HG03565 (cell line): ENCODE results near the gene RORC.

Experiments
- ATAC-seq: cut with Tn5 transposase; IDR thresholded peaks from one replicate; pipeline ENCODE4 v1.9.1; 2021; ENCODE audit warnings: mild to moderate bottlenecking, moderate library complexity; ENCODE audit not compliant: unreplicated experiment

The RORC gene

DNA sequence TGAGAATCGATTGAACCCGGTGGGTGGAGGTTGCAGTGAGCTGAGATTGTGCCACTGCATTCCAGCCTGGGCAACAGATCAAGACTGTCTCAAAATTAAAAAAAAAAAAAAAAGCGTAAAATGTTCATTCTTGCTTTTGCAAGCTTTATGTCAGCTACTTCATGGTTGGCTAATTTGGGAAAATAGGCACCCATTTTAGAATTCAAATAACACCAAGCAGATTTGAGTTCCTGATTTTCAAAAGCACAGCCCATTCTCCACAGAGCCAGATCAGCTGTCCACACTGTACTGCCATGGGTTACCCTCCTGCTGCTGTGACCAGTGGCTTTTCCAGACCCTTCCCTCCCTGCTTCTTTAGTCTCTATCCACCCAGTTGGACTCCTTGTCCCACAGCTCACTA is 17.5 kb upstream of the RORC start:
- no peak for ATAC-seq

DNA sequence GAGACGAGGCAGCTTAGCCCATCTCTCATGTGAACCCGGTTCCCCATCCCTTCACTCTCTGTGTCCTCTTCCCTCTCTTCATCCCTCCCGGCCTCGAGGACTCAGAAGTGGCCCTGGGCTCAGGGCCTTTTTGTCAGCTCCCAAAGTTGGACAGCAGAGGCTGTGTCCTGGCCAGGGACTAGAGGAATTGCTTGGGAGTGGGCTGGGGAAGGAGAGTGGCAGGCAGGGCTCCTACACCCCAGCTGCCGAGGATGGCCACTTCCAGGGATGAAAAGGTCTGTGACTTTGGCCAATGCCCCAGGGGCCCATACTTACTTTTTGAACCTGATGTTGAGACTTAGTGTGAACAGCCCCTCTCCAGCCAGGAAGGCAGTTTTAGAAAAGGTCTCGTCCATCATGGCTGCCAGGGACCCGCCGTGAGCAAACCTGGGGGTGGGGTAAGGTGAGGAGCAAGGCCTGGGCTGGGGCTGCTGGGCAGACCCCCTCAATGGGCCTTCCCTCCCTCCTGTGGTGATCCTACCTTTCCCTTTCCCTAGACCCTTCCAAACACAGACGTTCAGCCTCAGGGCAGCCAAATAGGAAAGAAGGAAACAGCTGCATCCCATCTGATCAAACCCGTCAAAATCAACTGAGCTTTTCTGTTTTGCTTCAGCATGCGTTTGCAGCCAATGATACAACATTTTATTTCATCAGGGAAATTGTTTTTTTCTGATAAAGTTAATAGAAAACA is 16.4 kb upstream of the RORC start:
- no peak for ATAC-seq

- ATAC-seq: no peak
Observed at GRCh38 chr1:151846686-151847237, 15.2 kb upstream of the RORC start.

GRCh38 chr1:151846062-151846568 is 14.5 kb upstream of the RORC start:
- ATAC-seq: no peak

- no peak for ATAC-seq
Observed at GRCh38 chr1:151843398-151843797, 11.8 kb upstream of the RORC start.

GRCh38 chr1:151841141-151841540 is 9.5 kb upstream of the RORC start:
- ATAC-seq: no peak

- no peak for ATAC-seq
Observed at GRCh38 chr1:151840421-151840820, 8.8 kb upstream of the RORC start.

DNA sequence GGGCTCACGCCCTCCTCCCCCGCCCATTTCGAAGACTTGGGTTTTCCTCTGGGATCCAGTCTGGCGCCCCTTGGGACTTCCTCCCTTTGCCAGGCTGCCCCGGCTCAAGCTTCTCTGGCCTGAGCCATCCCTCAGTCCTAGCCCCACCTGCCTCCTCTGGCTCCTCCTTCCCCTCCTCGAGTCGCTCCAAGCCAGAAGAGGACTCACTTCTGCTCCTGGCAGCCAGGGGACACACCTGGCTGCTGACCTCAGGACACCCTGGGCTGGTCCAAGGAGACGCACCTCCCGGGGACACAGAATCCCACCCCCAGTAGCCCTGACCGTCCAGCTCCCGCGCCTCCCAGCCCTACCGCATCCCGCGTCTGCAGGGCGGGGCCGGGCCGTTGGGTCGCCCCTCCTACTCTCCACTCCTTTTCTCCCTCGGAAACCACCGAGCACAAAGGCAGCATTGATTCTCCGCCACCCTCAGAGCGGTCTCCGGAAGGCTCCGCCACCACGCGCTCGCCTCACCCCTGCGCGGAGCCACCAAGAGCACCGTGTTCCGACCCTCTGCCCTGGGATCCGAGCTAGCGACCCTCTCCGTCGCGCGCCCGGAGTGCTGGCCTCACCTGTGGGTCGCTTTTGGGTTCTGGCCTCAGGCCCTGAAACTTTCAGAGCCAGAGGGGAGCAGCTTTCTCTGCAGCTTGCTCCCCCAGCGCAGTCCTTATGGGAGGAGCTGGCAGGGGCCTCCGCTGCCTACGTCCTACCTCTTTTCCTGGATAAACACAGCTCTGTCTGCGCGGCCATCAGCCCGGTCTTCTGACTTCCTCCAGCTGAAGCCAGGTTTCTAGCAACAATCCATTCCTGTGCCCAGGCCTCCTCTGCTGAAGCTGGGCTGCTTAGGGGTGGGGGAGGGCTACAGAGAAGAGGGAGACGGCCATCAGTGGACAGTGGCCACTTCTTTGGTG is 8.1 kb upstream of the RORC start, which contains the start of gene C2CD4D:
C2CD4D (minus strand) TSS at position 364 of the 947 bp plus-strand sequence. CDS start 831 bp downstream, outside the sequence.
- no peak for ATAC-seq

GRCh38 chr1:151839082-151839412 is 7.4 kb upstream of the RORC start:
- no peak for ATAC-seq

DNA sequence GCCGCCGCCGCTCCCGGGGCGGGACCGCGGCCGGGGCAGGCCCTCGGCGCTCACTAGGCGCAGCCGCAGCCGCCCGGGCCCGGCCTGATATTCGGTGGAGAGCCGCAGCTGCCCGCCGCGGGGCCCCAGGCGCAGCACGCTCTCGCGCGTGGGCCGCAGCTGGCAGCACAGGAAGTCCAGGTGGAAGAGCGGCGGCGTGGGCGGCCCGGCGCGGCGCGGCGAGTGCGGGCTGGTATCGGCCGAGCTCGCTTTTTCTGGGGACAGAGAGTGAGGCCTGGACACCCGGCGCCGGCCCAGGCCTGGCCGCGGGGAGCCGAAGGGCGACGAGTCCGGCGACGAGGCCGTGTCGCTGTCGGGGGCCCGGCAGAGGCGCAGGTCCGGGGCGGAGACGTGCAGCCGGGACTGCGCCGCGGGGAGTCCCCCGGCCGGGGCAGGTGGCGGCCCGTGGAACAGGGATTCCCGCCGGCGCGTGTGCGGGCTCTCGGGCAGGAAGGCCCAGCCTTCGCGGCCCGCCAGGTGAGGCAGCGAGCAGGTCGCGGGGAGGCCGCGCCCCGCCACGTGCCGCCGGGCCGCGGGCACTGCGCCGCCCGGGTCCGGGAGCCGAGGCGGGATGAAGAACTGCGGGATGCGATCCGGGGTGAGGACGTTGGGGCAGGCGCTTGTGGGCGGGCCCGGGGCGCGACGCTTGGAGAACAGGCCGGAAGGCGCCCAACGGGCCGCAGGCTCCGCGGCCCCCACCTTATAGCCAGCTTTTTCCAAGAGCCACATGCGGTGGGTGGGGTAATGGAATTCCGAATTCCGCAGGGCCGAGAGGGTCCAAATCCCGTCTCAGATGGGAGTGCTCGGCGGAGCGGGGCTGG is 6.8 kb upstream of the RORC start:
- ATAC-seq: no peak

- no peak for ATAC-seq
Observed at GRCh38 chr1:151837884-151838221, 6.3 kb upstream of the RORC start.

- ATAC-seq: no peak
Observed at GRCh38 chr1:151837197-151837596, 5.6 kb upstream of the RORC start.

- no peak for ATAC-seq
Observed at GRCh38 chr1:151835596-151835995, 4.0 kb upstream of the RORC start.

- no peak for ATAC-seq
Observed at GRCh38 chr1:151834239-151834638, 2.6 kb upstream of the RORC start.

- no peak for ATAC-seq
Observed at GRCh38 chr1:151833172-151833900, 1.7 kb upstream of the RORC start.

DNA sequence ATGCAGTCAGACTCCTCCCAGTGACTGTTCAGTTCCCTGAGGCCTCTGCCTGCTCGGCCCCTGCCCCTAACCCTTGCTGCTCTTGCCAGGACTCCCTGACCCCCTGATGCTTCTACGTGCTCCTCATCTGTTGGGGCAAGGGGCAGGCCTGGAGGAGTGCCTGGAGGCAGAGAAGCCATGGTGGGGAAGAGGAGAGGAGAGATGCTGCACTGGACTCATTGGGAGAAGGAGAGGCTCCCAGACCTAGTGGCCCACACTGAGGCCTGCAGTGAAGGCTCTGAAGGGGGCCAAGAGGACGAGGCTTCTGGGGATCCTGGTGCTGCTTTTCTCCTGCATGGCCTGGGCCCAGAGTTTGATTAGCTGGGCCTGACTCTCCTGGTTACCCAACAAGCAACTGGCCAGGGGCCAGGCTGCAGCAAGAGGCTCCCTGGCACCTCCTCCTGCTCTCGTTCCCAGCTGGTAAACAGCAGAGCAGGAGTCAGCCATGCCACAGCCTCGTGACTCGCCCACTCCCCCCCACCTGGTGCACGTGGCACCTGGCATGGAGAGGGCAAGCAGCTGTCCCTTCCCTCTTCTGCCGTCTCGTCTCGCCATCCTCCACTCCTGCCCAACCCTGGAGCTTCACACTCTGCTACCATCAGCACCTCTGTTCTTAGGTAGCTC is 847 bp upstream of the RORC start:
- no peak for ATAC-seq

DNA sequence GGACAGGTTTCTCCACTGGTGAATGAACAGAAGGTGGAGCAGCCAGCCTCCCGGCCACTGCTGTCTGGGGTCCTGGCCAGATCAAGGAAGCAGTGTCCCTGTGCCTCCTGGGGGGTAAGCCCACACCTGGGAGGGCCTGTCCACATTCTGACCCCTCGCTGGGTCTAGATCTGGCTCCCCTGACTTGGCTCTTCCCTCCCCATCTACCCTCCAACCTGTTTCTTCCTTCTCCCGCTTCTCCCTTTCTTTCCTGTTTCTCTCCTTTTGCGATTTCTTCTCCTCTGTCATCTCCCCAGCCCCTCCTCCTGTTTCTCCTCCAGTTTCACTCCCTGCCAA is 378 bp downstream of the RORC start:
- ATAC-seq: no peak

DNA sequence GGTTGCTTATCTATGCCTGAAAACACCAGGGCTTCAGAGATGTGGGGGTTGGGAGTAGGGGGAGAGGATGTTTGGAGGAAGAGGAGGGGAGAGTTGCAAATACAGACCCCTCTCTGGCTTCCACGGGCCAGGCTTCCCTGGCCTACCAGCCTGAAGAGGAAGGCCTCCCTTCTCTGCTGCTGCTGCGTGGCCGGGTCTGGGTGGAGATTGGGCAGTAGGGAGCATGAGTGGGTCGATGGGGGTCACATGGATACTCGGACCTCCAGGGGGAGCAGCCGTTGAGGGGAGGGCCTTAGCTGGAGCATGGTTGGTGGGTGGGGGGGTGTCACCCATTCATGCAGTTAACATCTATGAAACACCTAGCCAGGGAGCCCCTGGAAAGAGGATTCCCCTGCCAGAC is 1.5 kb downstream of the RORC start:
- ATAC-seq: no peak

DNA sequence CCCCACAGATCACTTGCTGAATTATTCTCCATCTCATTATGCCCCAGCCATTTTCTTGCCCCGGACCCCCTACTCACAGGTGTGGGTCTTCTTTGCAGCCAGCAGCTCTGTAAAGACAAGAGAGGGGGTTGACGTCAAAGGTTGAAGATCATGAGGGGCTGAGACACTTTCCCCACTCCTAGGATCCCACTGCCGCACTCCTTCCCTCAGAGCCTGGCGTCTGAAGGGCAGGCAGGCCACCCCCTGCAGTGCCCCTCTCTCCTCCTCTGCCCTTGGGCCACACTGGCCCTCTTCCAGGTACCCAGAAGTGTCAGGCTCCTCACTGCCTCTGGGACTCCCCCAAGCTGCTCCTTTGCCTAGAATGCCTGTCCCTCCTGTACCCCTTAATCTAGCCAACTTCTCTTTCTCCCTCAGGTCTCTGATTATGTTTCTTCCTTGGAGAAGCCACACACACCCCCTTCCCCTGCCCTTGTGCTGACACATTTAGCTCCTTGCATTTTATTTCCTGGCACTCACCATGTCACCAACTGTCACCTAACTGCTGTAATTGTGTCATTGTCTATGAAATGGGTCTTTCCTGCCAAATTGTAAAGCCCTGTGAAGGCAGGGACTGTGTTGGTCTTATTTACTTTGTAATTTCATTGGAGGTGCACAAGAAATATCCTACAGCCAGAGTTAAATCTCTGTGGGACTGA is 2.1 kb downstream of the RORC start:
- no peak for ATAC-seq
